ENCODE measurements around the gene STK32C.

DNA sequence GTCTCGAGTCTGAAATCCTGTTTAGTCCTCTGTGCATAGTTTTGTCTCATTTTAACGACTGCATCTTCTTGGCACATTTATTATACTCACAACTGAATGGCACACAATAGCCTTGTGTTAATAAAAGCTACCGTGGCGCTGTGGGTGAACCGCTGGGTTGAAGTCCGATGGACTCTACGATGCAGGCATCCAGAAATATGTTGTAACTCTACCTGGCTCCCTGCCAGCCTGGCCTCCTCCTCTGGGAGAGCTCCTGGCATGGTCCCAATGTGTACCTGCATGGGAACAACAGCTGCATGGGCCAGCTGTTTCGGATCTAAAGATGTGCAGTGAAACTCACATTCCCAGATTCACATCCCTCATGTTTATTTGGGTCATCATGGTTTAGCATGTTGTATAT lies 124.7 kb downstream of the STK32C start:
- TF ChIP-seq, protein P1, sequence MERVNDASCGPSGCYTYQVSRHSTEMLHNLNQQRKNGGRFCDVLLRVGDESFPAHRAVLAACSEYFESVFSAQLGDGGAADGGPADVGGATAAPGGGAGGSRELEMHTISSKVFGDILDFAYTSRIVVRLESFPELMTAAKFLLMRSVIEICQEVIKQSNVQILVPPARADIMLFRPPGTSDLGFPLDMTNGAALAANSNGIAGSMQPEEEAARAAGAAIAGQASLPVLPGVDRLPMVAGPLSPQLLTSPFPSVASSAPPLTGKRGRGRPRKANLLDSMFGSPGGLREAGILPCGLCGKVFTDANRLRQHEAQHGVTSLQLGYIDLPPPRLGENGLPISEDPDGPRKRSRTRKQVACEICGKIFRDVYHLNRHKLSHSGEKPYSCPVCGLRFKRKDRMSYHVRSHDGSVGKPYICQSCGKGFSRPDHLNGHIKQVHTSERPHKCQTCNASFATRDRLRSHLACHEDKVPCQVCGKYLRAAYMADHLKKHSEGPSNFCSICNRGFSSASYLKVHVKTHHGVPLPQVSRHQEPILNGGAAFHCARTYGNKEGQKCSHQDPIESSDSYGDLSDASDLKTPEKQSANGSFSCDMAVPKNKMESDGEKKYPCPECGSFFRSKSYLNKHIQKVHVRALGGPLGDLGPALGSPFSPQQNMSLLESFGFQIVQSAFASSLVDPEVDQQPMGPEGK (CRISPR knock-in tag; IDR thresholded peaks at IDR 0.05; ENCODE audit: borderline replicate concordance), result no peak
- TF ChIP-seq ZNF70 (CRISPR knock-in tag; IDR thresholded peaks at IDR 0.05), result no peak
- no peak for TF ChIP-seq ISL1 (CRISPR knock-in tag; IDR thresholded peaks at IDR 0.05)

Measured in SK-N-SH treated with all-trans-retinoic acid at 6 μM for 48 hours (cell line).